Raji (cell line): ENCODE results near the gene SCAMP4.

Experiments
- POLR2A ChIP-seq: IDR thresholded peaks from 2 replicates; pipeline ENCODE4 v1.6.1; 2011; ENCODE audit warnings: low read depth, low read length, control low read depth; ENCODE audit not compliant: insufficient read depth

SCAMP4 gene

DNA sequence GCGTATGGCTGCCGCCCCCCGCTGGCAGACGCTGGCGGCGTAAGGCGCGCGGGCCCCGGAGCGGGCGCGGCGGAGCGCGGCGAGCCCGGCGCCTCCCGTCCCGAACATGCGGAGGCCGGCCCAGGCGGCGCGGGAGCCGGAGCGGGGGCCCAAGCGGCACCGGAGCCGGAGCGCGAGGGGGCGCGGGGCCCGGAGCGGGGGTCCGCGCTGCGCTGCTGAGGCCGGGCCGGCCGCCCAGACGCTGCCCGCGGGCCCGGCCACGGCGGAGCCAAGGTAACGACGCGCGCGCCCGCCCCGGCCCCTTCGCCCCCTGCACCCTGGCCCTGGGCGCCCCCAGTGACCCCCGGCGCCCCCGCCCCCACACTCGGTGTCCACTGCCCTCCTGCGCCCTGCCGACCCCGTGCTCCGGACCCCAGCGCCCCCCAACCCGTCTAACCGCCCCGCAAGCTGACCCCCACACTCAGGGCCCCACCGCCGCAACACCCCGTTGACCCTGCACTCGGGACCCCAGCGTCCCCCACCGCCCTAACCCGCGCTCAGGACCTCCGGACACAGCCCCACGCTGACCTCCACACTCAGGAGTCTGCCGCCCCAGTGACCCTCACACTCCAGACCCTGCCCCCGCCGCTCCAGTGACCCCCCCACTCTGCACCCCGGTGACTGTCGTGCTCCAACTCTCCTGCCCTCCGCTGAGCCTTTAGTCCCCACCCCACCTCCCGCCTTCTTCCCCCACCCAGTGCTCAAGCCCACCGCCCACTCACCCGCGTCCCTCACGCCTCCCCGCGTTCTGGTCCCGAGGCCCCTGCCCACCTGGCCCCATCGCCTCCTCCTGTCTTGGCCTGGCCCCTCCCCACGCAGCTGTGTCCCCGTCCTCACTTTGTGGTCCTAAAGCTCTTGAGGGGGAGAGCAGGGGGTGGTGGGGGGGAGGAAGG lies 36.2 kb downstream of the SCAMP4 start, which contains the start of gene CSNK1G2:
Gene CSNK1G2 (plus strand): TSS at position 27 of the 932 bp plus-strand sequence. CDS start 28,601 bp downstream, outside the sequence.
- TF ChIP-seq POLR2A, result no peak

DNA sequence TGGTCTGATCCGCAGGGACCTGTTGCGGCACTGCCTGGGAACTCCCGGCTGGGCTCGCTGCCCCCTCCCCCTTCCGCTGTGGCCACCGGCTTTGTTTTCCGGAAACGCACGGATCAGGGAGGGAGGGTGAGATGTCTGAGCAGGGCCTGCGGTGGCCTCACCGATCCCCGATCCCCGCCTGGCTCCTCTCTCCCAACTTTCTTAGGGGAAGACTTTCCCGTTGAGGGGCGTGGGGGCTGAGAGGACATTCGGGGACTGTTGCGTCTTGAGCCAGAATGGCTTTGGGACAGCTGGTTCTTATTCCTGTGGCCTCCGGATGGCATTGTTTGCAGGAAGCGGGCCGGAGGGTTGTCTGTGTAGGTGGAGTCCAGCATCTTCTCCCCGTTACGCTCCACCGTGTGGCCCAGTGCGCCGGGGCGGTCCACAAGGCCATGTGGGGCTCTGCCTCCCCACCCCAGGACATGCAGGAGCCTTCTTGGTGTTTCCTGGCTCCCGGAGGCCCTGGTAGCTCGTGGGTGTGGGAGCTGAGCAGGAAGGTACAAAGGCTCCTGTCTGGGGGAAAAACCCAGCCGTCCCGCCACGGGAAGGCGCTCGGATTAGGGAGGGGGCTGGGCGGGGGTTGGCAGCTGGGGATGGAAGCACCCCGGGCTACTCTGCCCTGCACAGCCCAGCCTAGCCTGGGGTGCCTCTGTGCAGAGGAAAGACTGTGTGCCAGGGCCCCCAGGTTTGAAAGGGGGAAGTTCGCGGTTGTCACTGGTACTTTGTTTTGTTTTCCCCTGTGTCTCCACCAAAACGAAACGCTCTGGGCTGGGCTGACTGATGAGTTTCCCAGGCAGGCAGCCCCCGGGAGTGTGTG lies 37.1 kb downstream of the SCAMP4 start:
- peak; percentile 51; the same call in 1 of the 2 replicates for TF ChIP-seq POLR2A

GRCh38 chr19:1942934-1943555 lies 37.8 kb downstream of the SCAMP4 start:
- TF ChIP-seq POLR2A, result no peak

GRCh38 chr19:1943661-1944087 lies 38.5 kb downstream of the SCAMP4 start:
- TF ChIP-seq POLR2A, result no peak

GRCh38 chr19:1944088-1944915 lies 39.1 kb downstream of the SCAMP4 start:
- TF ChIP-seq POLR2A, result no peak

- TF ChIP-seq POLR2A, result no peak
Observed at GRCh38 chr19:1944916-1945561, 39.8 kb downstream of the SCAMP4 start.

DNA sequence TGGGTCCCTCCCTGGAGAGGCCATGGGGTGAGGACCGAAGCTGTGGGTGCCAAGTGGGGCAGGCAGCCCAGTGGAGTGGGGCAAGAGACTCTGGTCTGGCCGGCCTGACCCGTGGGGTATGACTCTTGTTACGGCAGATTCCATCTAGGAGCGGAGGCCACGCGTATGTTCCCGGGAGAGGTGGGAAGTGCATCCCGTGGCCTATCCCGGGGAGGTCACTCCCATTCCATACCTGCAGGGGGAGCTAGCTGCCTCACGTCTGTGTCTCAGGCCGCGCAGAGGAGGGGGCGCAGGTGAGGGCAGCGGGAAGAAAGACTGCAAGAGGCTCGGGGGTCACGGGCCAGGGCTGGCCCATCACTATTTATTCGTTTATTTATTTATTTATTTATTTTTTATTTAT lies 40.7 kb downstream of the SCAMP4 start:
- TF ChIP-seq POLR2A, result no peak

GRCh38 chr19:1947651-1948209 lies 42.5 kb downstream of the SCAMP4 start:
- no peak for TF ChIP-seq POLR2A

DNA sequence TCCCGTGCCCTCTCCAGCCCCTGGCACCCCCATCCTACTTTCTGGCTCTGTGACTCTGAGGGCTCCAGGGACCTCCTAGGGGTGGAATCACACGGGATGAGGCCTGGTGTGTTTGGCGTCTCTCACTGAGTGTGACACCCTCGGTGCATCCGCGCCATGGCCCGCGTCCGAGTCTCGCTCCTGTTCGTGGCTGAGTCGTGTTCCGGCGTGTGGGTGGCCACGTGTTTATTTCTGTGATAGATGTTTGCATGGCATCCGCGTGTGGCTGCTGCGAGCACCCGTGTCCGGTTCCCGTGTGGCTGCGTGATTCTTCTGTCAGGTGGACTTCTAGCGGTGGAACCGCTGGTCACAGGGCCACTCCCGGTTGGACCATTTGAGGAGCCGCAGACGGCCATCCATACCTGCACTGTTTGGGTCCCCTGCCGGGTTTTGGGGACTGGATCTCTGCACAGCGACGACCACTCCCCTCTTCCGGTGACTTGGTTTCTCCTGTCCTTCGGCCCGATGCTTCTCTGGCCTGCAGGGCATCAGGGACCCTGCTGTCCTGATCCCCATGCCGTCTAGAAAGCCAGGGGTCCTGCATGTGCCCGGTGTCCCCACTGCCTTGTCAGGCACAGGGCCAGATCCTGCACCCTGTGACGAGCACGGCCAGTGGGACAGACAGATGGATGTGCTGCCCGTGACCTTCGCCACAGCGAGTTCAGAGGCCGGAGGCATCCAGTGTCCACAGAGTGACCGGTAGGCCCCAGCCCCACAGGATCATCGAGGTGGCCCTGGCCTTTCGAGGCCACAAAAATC lies 44.3 kb downstream of the SCAMP4 start:
- TF ChIP-seq POLR2A, result no peak

DNA sequence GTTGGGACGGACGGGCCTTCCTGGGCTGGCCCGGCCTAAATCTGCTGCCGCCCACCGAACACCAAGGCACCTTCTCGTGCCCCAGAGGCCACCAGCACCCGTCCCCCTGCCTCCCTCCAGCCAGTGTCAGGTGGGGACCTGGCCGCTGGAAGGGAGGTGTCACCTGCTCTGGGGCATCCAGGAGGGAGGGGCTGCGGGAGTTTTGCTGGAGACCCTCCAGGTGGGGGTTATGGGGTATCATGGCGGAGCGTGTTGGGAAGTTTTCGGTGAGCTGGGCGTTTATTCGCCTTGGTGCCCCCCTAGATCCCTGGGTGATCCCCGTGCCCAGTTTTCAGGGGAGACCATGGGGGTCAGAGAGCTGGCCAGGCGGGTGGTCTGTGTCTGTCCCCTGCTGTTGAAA lies 45.4 kb downstream of the SCAMP4 start:
- no peak for TF ChIP-seq POLR2A

DNA sequence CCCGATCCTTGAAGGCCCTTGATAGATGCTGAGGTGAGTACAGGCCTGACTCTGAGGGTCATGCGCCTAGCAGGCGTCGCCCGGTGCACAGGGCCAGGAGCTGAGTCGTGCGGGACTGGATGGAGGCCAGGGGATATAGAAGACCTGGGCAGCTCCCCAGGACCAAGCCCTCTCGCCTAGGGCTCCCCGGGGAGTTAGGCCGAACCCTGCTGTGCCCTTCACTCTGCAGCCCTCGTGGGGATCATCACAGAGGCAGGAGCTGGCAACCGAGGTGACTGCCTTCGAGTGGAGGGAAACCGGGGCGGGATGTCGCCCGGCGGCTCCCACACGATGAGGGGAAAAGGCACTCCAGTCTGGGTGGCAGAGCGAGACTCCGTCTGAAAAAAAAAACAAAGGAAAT lies 47.4 kb downstream of the SCAMP4 start:
- TF ChIP-seq POLR2A, result no peak

DNA sequence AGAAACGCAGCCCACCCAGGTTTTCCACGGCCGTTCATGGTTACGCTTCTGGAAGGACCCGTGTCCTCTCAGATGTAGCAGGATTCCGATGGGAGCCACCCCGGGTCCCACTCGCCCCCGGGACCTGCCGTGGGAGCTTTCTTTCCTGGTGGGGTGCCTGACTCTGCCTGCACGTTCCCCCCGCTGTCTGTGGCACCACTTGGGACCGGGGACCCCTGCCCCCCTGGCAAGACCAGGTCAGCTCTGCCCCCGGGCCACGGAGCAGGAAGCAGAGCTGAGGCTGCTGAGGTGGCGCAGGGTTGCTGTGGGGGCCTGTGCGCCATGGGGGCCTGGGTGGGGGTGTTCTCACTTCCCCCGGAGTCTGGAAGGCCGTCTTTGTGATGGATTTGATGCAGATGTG lies 47.8 kb downstream of the SCAMP4 start:
- no peak for TF ChIP-seq POLR2A
